Neural cell (in vitro differentiated cells): ENCODE measurements around the gene DCC. TPM values are rescaled to one million over a fixed set of nuclear protein-coding genes. Genes with fewer than 3 reads are reported as not detected.
"Not testable (repeated sequence)": the region's sequence is repeated elsewhere in the genome, so short reads cannot be mapped to it uniquely, and the experiment has no call there.

ENCODE experiments used
- H2AFZ ChIP-seq: fragments of 200-600, 300-800 bp; sonication (generic), shearing (Covaris generic); 2 replicates; pipeline ENCODE4 v1.6.0; 2014; ENCODE audit warnings: low read depth, mild to moderate bottlenecking, antibody characterized with exemption, low read length, moderate library complexity
- H3F3A ChIP-seq: fragments of 200-600 bp; shearing (Covaris generic); 2 replicates; pipeline ENCODE4 v1.6.1; 2016; ENCODE audit warnings: mild to moderate bottlenecking, moderate library complexity, mixed read lengths, antibody characterized with exemption, low read length; ENCODE audit not compliant: insufficient read depth, poor library complexity, severe bottlenecking
- H3K27ac ChIP-seq: fragments of 200-600, 300-800 bp; sonication (generic), shearing (Covaris generic); 2 replicates; pipeline ENCODE4 v1.5.1; 2014; ENCODE audit warnings: mild to moderate bottlenecking, low read length, moderate library complexity
- H3K27me3 ChIP-seq: fragments of 300-800, 200-600 bp; sonication (generic), shearing (Covaris generic); 2 replicates; pipeline ENCODE4 v1.6.0; 2014; ENCODE audit warnings: mild to moderate bottlenecking, low read depth, low read length, moderate library complexity; ENCODE audit not compliant: insufficient read depth
- H3K36me3 ChIP-seq: fragments of 300-800, 200-600 bp; sonication (generic), shearing (Covaris generic); 2 replicates; pipeline ENCODE4 v1.5.1; 2014; ENCODE audit warnings: mild to moderate bottlenecking, antibody characterized with exemption, low read length, moderate library complexity; ENCODE audit not compliant: insufficient read depth
- H3K4me2 ChIP-seq: fragments of 300-800, 200-600 bp; sonication (generic), shearing (Covaris generic); 2 replicates; pipeline ENCODE4 v1.6.0; 2014; ENCODE audit warnings: mild to moderate bottlenecking, low read length
- H3K4me3 ChIP-seq: fragments of 300-800, 200-600 bp; sonication (generic), shearing (Covaris generic); 2 replicates; pipeline ENCODE4 v1.5.1; 2014; ENCODE audit warnings: mild to moderate bottlenecking, low read length, moderate library complexity
- H3K79me2 ChIP-seq: fragments of 200-600 bp; shearing (Covaris generic); replicated peaks from 2 replicates; pipeline ENCODE4 v1.6.0; 2014; ENCODE audit warnings: mild to moderate bottlenecking, low read length, moderate library complexity; ENCODE audit not compliant: insufficient read depth
- H3K9ac ChIP-seq: fragments of 300-800, 200-600 bp; sonication (generic), shearing (Covaris generic); 2 replicates; pipeline ENCODE4 v1.6.1; 2016; ENCODE audit warnings: mild to moderate bottlenecking, low read length, mixed read lengths
- H3K9me2 ChIP-seq: fragments of 200-600 bp; shearing (Covaris generic); 2 replicates; pipeline ENCODE4 v1.6.1; 2016; ENCODE audit warnings: mild to moderate bottlenecking, low read length, mixed read lengths; ENCODE audit not compliant: insufficient read depth
- H3K9me3 ChIP-seq: fragments of 200-600, 300-800 bp; sonication (generic), shearing (Covaris generic); 2 replicates; pipeline ENCODE4 v1.6.1; 2016; ENCODE audit warnings: mild to moderate bottlenecking, mixed run types, low read length, moderate library complexity, mixed read lengths
- H4K20me1 ChIP-seq: fragments of 200-600 bp; shearing (Covaris generic); 2 replicates; pipeline ENCODE4 v1.6.1; 2016; ENCODE audit warnings: mild to moderate bottlenecking, mixed run types; ENCODE audit not compliant: insufficient read depth
- CTCF ChIP-seq: fragments of 450-650 bp; IDR thresholded peaks from 2 replicates; pipeline ENCODE4 v1.5.1; 2014; ENCODE audit warnings: antibody characterized with exemption, mild to moderate bottlenecking, moderate library complexity; ENCODE audit not compliant: poor library complexity, severe bottlenecking
- EP300 ChIP-seq: fragments of 450-650 bp; conservative IDR thresholded peaks from 2 replicates; pipeline ENCODE4 v1.6.1; 2014; ENCODE audit warnings: antibody characterized with exemption, mild to moderate bottlenecking, moderate library complexity; ENCODE audit not compliant: poor library complexity, severe bottlenecking
- EZH2 ChIP-seq: fragments of 200-600, 300-800 bp; shearing (Covaris generic), sonication (generic); IDR thresholded peaks from 2 replicates; pipeline ENCODE4 v1.6.1; 2014; ENCODE audit warnings: antibody characterized with exemption, low read length, borderline replicate concordance, mild to moderate bottlenecking; ENCODE audit not compliant: insufficient read depth, poor library complexity, severe bottlenecking
- MXI1 ChIP-seq: fragments of 450-650 bp; conservative IDR thresholded peaks from 2 replicates; pipeline ENCODE4 v1.6.1; 2014; ENCODE audit warnings: antibody characterized with exemption, mild to moderate bottlenecking; ENCODE audit not compliant: poor library complexity, severe bottlenecking
- POLR2AphosphoS5 ChIP-seq: IDR thresholded peaks from 2 replicates; pipeline ENCODE4 v1.6.1; 2012
- RAD21 ChIP-seq: fragments of 450-650 bp; conservative IDR thresholded peaks from 2 replicates; pipeline ENCODE4 v1.6.1; 2014; ENCODE audit warnings: antibody characterized with exemption, mild to moderate bottlenecking, moderate library complexity
- REST ChIP-seq: IDR thresholded peaks from 2 replicates; pipeline ENCODE4 v1.6.1; 2012; ENCODE audit warnings: borderline replicate concordance
- SMC3 ChIP-seq: fragments of 450-650 bp; conservative IDR thresholded peaks from 2 replicates; pipeline ENCODE4 v1.6.1; 2014; ENCODE audit warnings: antibody characterized with exemption, mild to moderate bottlenecking, moderate library complexity; ENCODE audit not compliant: poor library complexity
- TAF1 ChIP-seq: IDR thresholded peaks from 2 replicates; pipeline ENCODE4 v1.6.1; 2012; ENCODE audit warnings: low read depth
- polyA plus RNA-seq: library from polyadenylated mRNA; depleted of rRNA; stranded (reverse); fragments of >200 nt; gene quantifications from 2 replicates; pipeline ENCODE4 v1.2.3, GENCODE V29; 2014

DCC gene
- polyA plus RNA-seq, 1 donor from 2014 or later = 40.7 TPM

GRCh38 chr18:53467756-53468155 lies 1127.8 kb downstream of the DCC start:
- no peaks in the 10 kb centered on the region for H3K27me3 ChIP-seq
- H3K79me2 ChIP-seq = no peaks in the 10 kb centered on the region
- TF ChIP-seq EZH2 (no peak), CTCF (no peak), SMC3 (no peak)
- no peak overlapping the region for H3K27ac ChIP-seq
- H2AFZ ChIP-seq = no peak overlapping the region
- no peaks in the 10 kb centered on the region for H3F3A ChIP-seq
- H3K9ac ChIP-seq = no peak overlapping the region
- H3K4me3 ChIP-seq = no peak overlapping the region
- no peaks in the 10 kb centered on the region for H4K20me1 ChIP-seq
- no peak overlapping the region for H3K4me2 ChIP-seq
- H3K9me3 ChIP-seq = peaks cover 4% of the 10 kb centered on the region
- H3K36me3 ChIP-seq = no peaks in the 10 kb centered on the region
- no peaks in the 10 kb centered on the region for H3K9me2 ChIP-seq

- not testable (repeated sequence) for H3K9me2 ChIP-seq, H3K9ac ChIP-seq, H3K4me3 ChIP-seq, H3K4me2 ChIP-seq, H3K27ac ChIP-seq, H4K20me1 ChIP-seq, H3K9me3 ChIP-seq, H2AFZ ChIP-seq, H3F3A ChIP-seq, H3K79me2 ChIP-seq, H3K27me3 ChIP-seq, H3K36me3 ChIP-seq
These were observed 1128.2 kb downstream of the DCC start for GRCh38 chr18:53468173-53468572.

GRCh38 chr18:53472546-53472945 lies 1132.5 kb downstream of the DCC start:
- no peaks in the 10 kb centered on the region for H3K36me3 ChIP-seq
- no peaks in the 10 kb centered on the region for H4K20me1 ChIP-seq
- no peak overlapping the region for H3K4me2 ChIP-seq
- no peak overlapping the region for H3K27ac ChIP-seq
- H3K9ac ChIP-seq = no peak overlapping the region
- H3K27me3 ChIP-seq = no peaks in the 10 kb centered on the region
- H2AFZ ChIP-seq = no peak overlapping the region
- H3K4me3 ChIP-seq = no peak overlapping the region
- no peaks in the 10 kb centered on the region for H3F3A ChIP-seq
- peaks cover 13% of the 10 kb centered on the region for H3K9me3 ChIP-seq
- no peaks in the 10 kb centered on the region for H3K79me2 ChIP-seq
- TF ChIP-seq TAF1 (no peak), POLR2AphosphoS5 (no peak), CTCF (no peak), SMC3 (no peak), EZH2 (no peak), REST (no peak), EP300 (no peak), MXI1 (no peak), RAD21 (no peak)
- H3K9me2 ChIP-seq = no peaks in the 10 kb centered on the region
